Sigmoid colon (tissue), 7 donors: Measurements from ENCODE around the gene HIF3A. TPM values are rescaled to one million over a fixed set of nuclear protein-coding genes. Genes with fewer than 3 reads are reported as not detected.

Source experiments
- DNase-seq: peaks from one replicate; pipeline ENCODE4 v3.0.0-alpha.2; 2019
- H3K27ac ChIP-seq, 4 donors: fragments of 200-600 bp; sonication (generic); one replicate each; pipeline ENCODE4 v1.5.1; 2016 to 2019; ENCODE audit warnings: mild to moderate bottlenecking in 1 of 4
- H3K27me3 ChIP-seq, 3 donors: fragments of 200-600 bp; sonication (generic); one replicate each; pipeline ENCODE4 v1.5.1; 2019; ENCODE audit warnings: mild to moderate bottlenecking in 1 of 3
- H3K36me3 ChIP-seq, 4 donors: fragments of 200-600 bp; sonication (generic); one replicate each; pipeline ENCODE4 v1.5.1; 2016 to 2019
- H3K4me1 ChIP-seq, 4 donors: fragments of 200-600 bp; sonication (generic); one replicate each; pipeline ENCODE4 v1.5.1; 2017 to 2019
- H3K4me3 ChIP-seq, 4 donors: fragments of 200-600 bp; sonication (generic); one replicate each; pipeline ENCODE4 v1.5.1; 2017 to 2019; ENCODE audit warnings: mild to moderate bottlenecking in 2 of 4, moderate library complexity in 1 of 4
- H3K9me3 ChIP-seq, 4 donors: fragments of 200-600 bp in 3 of 4; sonication (generic) in 3 of 4; one replicate each; pipeline versions ENCODE4 v1.5.1 to v1.6.1; 2013 to 2019
- CTCF ChIP-seq, 4 experiments: fragments of 450-650 bp in 3 of 4; fragments of 200-600 bp in 1 of 4; IDR thresholded peaks; one replicate each; pipeline ENCODE4 v1.5.1; 2016 to 2019; ENCODE audit warnings: antibody characterized with exemption in 4 of 4, mild to moderate bottlenecking in 3 of 4, moderate library complexity in 2 of 4
- EP300 ChIP-seq, 4 donors: sonication (generic); formaldehyde crosslinking; IDR thresholded peaks; one replicate each; pipeline ENCODE4 v1.6.1; 2017; ENCODE audit warnings: antibody characterized with exemption in 4 of 4
- POLR2A ChIP-seq, 2 donors: fragments of 450-650 bp; IDR thresholded peaks; one replicate each; pipeline ENCODE4 v1.6.1; 2016; ENCODE audit warnings: antibody characterized with exemption in 2 of 2, mild to moderate bottlenecking in 2 of 2, moderate library complexity in 2 of 2
- POLR2AphosphoS5 ChIP-seq, 4 donors: sonication (generic); formaldehyde crosslinking; IDR thresholded peaks; one replicate each; pipeline ENCODE4 v1.6.1; 2017; ENCODE audit warnings: antibody characterized with exemption in 4 of 4
- WGBS, 2 donors: extraction: QIAGEN DNeasy Blood & Tissue Kit; methylation state at CpG; one replicate each; pipeline ENCODE4 v1.1.7; 2013; 5-methylcytosine and 5-hydroxymethylcytosine counted together
- intact Hi-C: fragments of 100-400 bp; cut with DNase I; formaldehyde crosslinking; loops from one replicate; pipeline ENCODE4 v1.15.1; 2023
- polyA plus RNA-seq, 3 donors: library from polyadenylated mRNA; stranded (reverse); fragments of 200-250 nt; gene quantifications; one replicate each; pipeline ENCODE4 v1.2.3, GENCODE V29; 2013
- total RNA-seq, 4 donors: library from RNA; depleted of rRNA; stranded (reverse); fragments of >200 nt; gene quantifications; one replicate each; pipeline ENCODE4 v1.1.0, GENCODE V29; 2016
- donor health status: healthy with polysubstance abuse.
- donor health status: Bipolar disorder and iron deficiency.
- donor health status: healthy.

Gene HIF3A
- total and polyA plus RNA-seq, 7 donors = 1.8 to 310 (median 63.0) TPM

DNA sequence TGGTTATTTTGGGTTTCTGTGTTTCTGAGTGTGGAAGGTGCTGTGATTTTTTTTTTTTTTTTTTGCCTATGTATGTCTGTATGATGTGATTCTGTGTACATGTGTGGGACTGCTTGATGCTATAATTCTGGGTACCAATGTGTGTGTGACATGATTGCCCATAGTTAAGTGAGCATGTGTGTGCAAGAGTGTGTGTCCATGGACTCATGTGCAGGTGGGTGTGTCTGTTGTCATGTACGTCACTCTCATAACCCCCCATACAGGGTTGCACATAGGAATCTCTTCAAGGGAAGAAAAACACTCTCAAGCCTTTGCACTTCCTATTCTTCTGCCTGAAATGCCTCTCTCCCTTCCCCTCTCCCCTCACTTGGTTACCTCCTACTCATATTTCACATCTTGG is 47.5 kb downstream of the HIF3A start:
- no peaks in the 10 kb centered on the region for H3K9me3 ChIP-seq
- H3K36me3 ChIP-seq = peaks cover 5 to 27% (median 16%) of the 10 kb centered on the region in 4 donors
- no peak for TF ChIP-seq EP300 (IDR thresholded peaks at IDR 0.05)
- TF ChIP-seq POLR2A (IDR thresholded peaks at IDR 0.05) = no peak
- no peak for TF ChIP-seq CTCF (IDR thresholded peaks at IDR 0.05)
- no peak for TF ChIP-seq POLR2AphosphoS5 (IDR thresholded peaks at IDR 0.05)
- no peak overlapping the region for H3K4me3 ChIP-seq
- intact Hi-C loops = loop anchor here (5.0 kb wide), 1 partner anchor 462 kb away; no protein-coding TSS in a partner anchor
- H3K4me1 ChIP-seq = peaks cover 0 to 30% (median 26%) of the 10 kb centered on the region in 4 donors
- WGBS, 2 donors = 70 to 71% methylated on average over 1 of the region's 1 CpG
- no peak for DNase-seq
- H3K27ac ChIP-seq = no peak overlapping the region
- H3K27me3 ChIP-seq = no peaks in the 10 kb centered on the region

GRCh38 chr19:46345157-46345556 is 48.3 kb downstream of the HIF3A start:
- WGBS, 2 donors = 94 to 96% methylated on average over 5 of the region's 5 CpGs
- DNase-seq = no peak
- Histone ChIP-seq H3K27me3 (no peaks in the 10 kb centered on the region), H3K27ac (no peak overlapping the region), H3K36me3 (peaks cover 0 to 19% (median 8%) of the 10 kb centered on the region in 4 donors), H3K4me1 (peaks cover 0 to 38% (median 34%) of the 10 kb centered on the region in 4 donors), H3K9me3 (no peaks in the 10 kb centered on the region), H3K4me3 (no peak overlapping the region)
- TF ChIP-seq EP300 (IDR thresholded peaks at IDR 0.05) (no peak), CTCF (IDR thresholded peaks at IDR 0.05) (no peak), POLR2A (IDR thresholded peaks at IDR 0.05) (no peak), POLR2AphosphoS5 (IDR thresholded peaks at IDR 0.05) (peak in 1 of 4 donors; percentile 17)
- intact Hi-C loops = no loop called here

- Histone ChIP-seq H3K27ac (peak within 1 kb of the TSS; percentile 81 to 90 (median 88)), H3K36me3 (peaks cover 0 to 2% (median 0%) of the 10 kb centered on the region in 4 donors), H3K27me3 (no peaks in the 10 kb centered on the region), H3K9me3 (no peaks in the 10 kb centered on the region), H3K4me1 (peaks cover 0 to 56% (median 53%) of the 10 kb centered on the region in 4 donors), H3K4me3 (peak within 1 kb of the TSS; percentile 73 to 99 (median 96))
- WGBS, 2 donors = 0% methylated on average over 62 of the region's 62 CpGs
- intact Hi-C loops = loop anchor here (2.0 kb wide), 2 partner anchors 48 to 66 kb away; no protein-coding TSS in a partner anchor
- peak; percentile 37 to 74 for TF ChIP-seq POLR2A (IDR thresholded peaks at IDR 0.05)
- no peak for TF ChIP-seq EP300 (IDR thresholded peaks at IDR 0.05)
- peak; percentile 57 to 85 (median 76) for TF ChIP-seq CTCF (IDR thresholded peaks at IDR 0.05)
- peak; percentile 87 to 94 (median 90) for TF ChIP-seq POLR2AphosphoS5 (IDR thresholded peaks at IDR 0.05)
- peak; percentile 96 for DNase-seq
Measured at GRCh38 chr19:46346821-46347571, 50.2 kb downstream of the HIF3A start, which contains the start of gene PPP5C. Gene PPP5C (plus strand): TSS chr19:46347087. CDS start chr19:46347097, 10 bp downstream.

DNA sequence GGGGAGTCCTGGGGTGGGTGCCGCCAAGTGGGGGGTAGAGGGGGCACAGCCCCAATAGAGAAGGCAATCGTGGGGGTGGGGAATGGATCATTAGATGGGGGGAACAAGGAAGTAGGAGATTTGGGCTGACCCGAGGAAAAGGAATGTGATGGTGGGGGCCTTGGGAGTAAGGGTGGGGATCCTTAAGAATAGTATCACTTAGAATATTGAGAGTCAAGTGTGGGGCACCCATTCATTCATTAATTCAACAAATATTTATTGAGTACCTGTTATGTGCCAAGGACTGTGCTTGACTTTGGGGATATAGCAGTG is 50.7 kb downstream of the HIF3A start:
- Histone ChIP-seq H3K4me3 (peak overlapping the region; percentile 73 to 99 (median 96)), H3K27me3 (no peaks in the 10 kb centered on the region), H3K27ac (peak overlapping the region; percentile 81 to 90 (median 88)), H3K36me3 (no peaks in the 10 kb centered on the region), H3K4me1 (peaks cover 0 to 58% (median 55%) of the 10 kb centered on the region in 4 donors), H3K9me3 (no peaks in the 10 kb centered on the region)
- DNase-seq = no peak
- WGBS, 2 donors = 1% methylated on average over 3 of the region's 3 CpGs
- TF ChIP-seq POLR2A (IDR thresholded peaks at IDR 0.05) (no peak), CTCF (IDR thresholded peaks at IDR 0.05) (no peak), EP300 (IDR thresholded peaks at IDR 0.05) (no peak), POLR2AphosphoS5 (IDR thresholded peaks at IDR 0.05) (no peak)
- intact Hi-C loops = loop anchor here (2.0 kb wide), 2 partner anchors 49 to 67 kb away; no protein-coding TSS in a partner anchor
